SK-N-SH treated with all-trans-retinoic acid at 6 μM for 48 hours (cell line): ENCODE data around the gene CYB5RL.

Experiments used
- ATAC-seq: fragments of 200-7000 bp; cut with Tn5 transposase; 3 replicates; pipeline ENCODE4 v1.9.1; 2020; ENCODE audit warnings: mild to moderate bottlenecking, moderate library complexity
- ARNTL ChIP-seq: fragments of 450-650 bp; formaldehyde crosslinking; IDR thresholded peaks from 2 replicates; pipeline ENCODE4 v1.5.0; 2020; ENCODE audit warnings: low read depth, mild to moderate bottlenecking, moderate library complexity, borderline replicate concordance
- BACH2 ChIP-seq: fragments of 250-450 bp; sonication (Bioruptor Pico); IDR thresholded peaks from 2 replicates; pipeline ENCODE4 v1.9.0; 2021; ENCODE audit warnings: mild to moderate bottlenecking, borderline replicate concordance
- CSRNP3 ChIP-seq: fragments of 250-450 bp; sonication (Bioruptor Pico); IDR thresholded peaks from 2 replicates; pipeline ENCODE4 v1.5.1; 2021; ENCODE audit warnings: mild to moderate bottlenecking, moderate library complexity
- ESRRG ChIP-seq: fragments of 250-450 bp; sonication (Bioruptor Pico); IDR thresholded peaks from 2 replicates; pipeline ENCODE4 v1.6.1; 2021; ENCODE audit warnings: mild to moderate bottlenecking
- GLIS3 ChIP-seq: fragments of 250-450 bp; sonication (Bioruptor Pico); IDR thresholded peaks from 2 replicates; pipeline ENCODE4 v1.5.0; 2020; ENCODE audit warnings: mild to moderate bottlenecking, moderate library complexity
- ISL1 ChIP-seq: fragments of 250-450 bp; sonication (Bioruptor Pico); IDR thresholded peaks from 2 replicates; pipeline ENCODE4 v2.1.2; 2022; ENCODE audit warnings: mild to moderate bottlenecking, moderate library complexity
- OSR1 ChIP-seq: fragments of 250-450 bp; sonication (Bioruptor Pico); IDR thresholded peaks from 2 replicates; pipeline ENCODE4 v1.8.0; 2022; ENCODE audit warnings: moderate library complexity, mild to moderate bottlenecking, inconsistent platforms
- PATZ1 ChIP-seq: fragments of 250-450 bp; sonication (Bioruptor Pico); IDR thresholded peaks from 2 replicates; pipeline ENCODE4 v1.8.0; 2020; ENCODE audit warnings: mild to moderate bottlenecking, moderate library complexity, borderline replicate concordance
- POU6F1 ChIP-seq: fragments of 250-450 bp; sonication (Bioruptor Pico); IDR thresholded peaks from 2 replicates; pipeline ENCODE4 v1.8.0; 2021; ENCODE audit warnings: low read depth, mild to moderate bottlenecking, moderate library complexity, borderline replicate concordance
- PPARA ChIP-seq: fragments of 250-450 bp; sonication (Bioruptor Pico); IDR thresholded peaks from 2 replicates; pipeline ENCODE4 v1.5.0; 2020; ENCODE audit warnings: mild to moderate bottlenecking, borderline replicate concordance
- RARB ChIP-seq: fragments of 250-450 bp; sonication (Bioruptor Pico); IDR thresholded peaks from 2 replicates; pipeline ENCODE4 v1.8.0; 2021; ENCODE audit warnings: mild to moderate bottlenecking, moderate library complexity
- SNAI2 ChIP-seq: fragments of 250-450 bp; sonication (Bioruptor Pico); IDR thresholded peaks from 2 replicates; pipeline ENCODE4 v1.5.0; 2020; ENCODE audit warnings: mild to moderate bottlenecking, moderate library complexity
- TCF4 ChIP-seq: fragments of 250-450 bp; sonication (Bioruptor Pico); IDR thresholded peaks from 2 replicates; pipeline ENCODE4 v1.8.0; 2021; ENCODE audit warnings: mild to moderate bottlenecking, moderate library complexity, borderline replicate concordance
- TOX ChIP-seq: fragments of 250-450 bp; sonication (Bioruptor Pico); IDR thresholded peaks from 2 replicates; pipeline ENCODE4 v1.8.0; 2021; ENCODE audit warnings: mild to moderate bottlenecking, moderate library complexity, borderline replicate concordance
- TSHZ2 ChIP-seq: fragments of 250-450 bp; sonication (Bioruptor Pico); IDR thresholded peaks from 2 replicates; pipeline ENCODE4 v1.5.0; 2020; ENCODE audit warnings: mild to moderate bottlenecking, moderate library complexity
- ZC3H10 ChIP-seq: fragments of 250-450 bp; sonication (Bioruptor Pico); IDR thresholded peaks from 2 replicates; pipeline ENCODE4 v1.5.1; 2021; ENCODE audit warnings: mild to moderate bottlenecking, moderate library complexity
- ZFP3 ChIP-seq: fragments of 250-450 bp; sonication (Bioruptor Pico); IDR thresholded peaks from 2 replicates; pipeline ENCODE4 v1.5.0; 2020; ENCODE audit warnings: mild to moderate bottlenecking, moderate library complexity
- ZFP30 ChIP-seq: fragments of 450-650 bp; formaldehyde crosslinking; IDR thresholded peaks from 2 replicates; pipeline ENCODE4 v1.5.0; 2022; ENCODE audit warnings: mild to moderate bottlenecking, moderate library complexity
- ZNF70 ChIP-seq: fragments of 450-650 bp; formaldehyde crosslinking; IDR thresholded peaks from 2 replicates; pipeline ENCODE4 v1.5.0; 2020; ENCODE audit warnings: mild to moderate bottlenecking, moderate library complexity
- ZNF8 ChIP-seq: fragments of 450-650 bp; formaldehyde crosslinking; IDR thresholded peaks from 2 replicates; pipeline ENCODE4 v1.5.0; 2020; ENCODE audit warnings: mild to moderate bottlenecking, moderate library complexity

Gene CYB5RL

GRCh38 chr1:54245501-54245900 lies 45.7 kb upstream of the CYB5RL start (continued):
- no peak for TF ChIP-seq TSHZ2 (CRISPR knock-in tag)
- no peak for TF ChIP-seq TCF4 (CRISPR knock-in tag)
- TF ChIP-seq ARNTL (CRISPR knock-in tag) = no peak
- no peak for TF ChIP-seq ZC3H10 (CRISPR knock-in tag)

GRCh38 chr1:54244655-54245054 lies 44.8 kb upstream of the CYB5RL start:
- ATAC-seq = no peak
- TF ChIP-seq ESRRG (CRISPR knock-in tag) (no peak), GLIS3 (CRISPR knock-in tag) (no peak), ZNF8 (no peak), BACH2 (CRISPR knock-in tag) (no peak), RARB (CRISPR knock-in tag) (no peak), PPARA (CRISPR knock-in tag) (no peak), TCF4 (CRISPR knock-in tag) (no peak), SNAI2 (CRISPR knock-in tag) (no peak), OSR1 (no peak), TSHZ2 (CRISPR knock-in tag) (no peak), ZFP30 (CRISPR knock-in tag) (no peak), ZFP3 (CRISPR knock-in tag) (no peak), TOX (CRISPR knock-in tag) (no peak), ZNF70 (CRISPR knock-in tag) (no peak), POU6F1 (CRISPR knock-in tag) (no peak)
- TF ChIP-seq, all 23 proteins: peak for 0

GRCh38 chr1:54243022-54243421 lies 43.2 kb upstream of the CYB5RL start:
- no peak for TF ChIP-seq PATZ1
- ATAC-seq = no peak

GRCh38 chr1:54241364-54241763 lies 41.5 kb upstream of the CYB5RL start:
- ATAC-seq = no peak
- TF ChIP-seq TSHZ2 (CRISPR knock-in tag) = no peak
- TF ChIP-seq OSR1 = no peak
- no peak for TF ChIP-seq TCF4 (CRISPR knock-in tag)
- no peak for TF ChIP-seq GLIS3 (CRISPR knock-in tag)
- no peak for TF ChIP-seq TOX (CRISPR knock-in tag)
- TF ChIP-seq CSRNP3 = no peak
- TF ChIP-seq POU6F1 (CRISPR knock-in tag) = no peak
- no peak for TF ChIP-seq ZFP30 (CRISPR knock-in tag)
- TF ChIP-seq ISL1 (CRISPR knock-in tag) = no peak
- TF ChIP-seq PPARA (CRISPR knock-in tag) = no peak
- TF ChIP-seq ZNF70 (CRISPR knock-in tag) = no peak
- TF ChIP-seq ZNF8 = no peak
- TF ChIP-seq ZFP3 (CRISPR knock-in tag) = no peak
